ENCODE data around the gene SUN5.
"Not testable (repeated sequence)": the region's sequence is repeated elsewhere in the genome, so short reads cannot be mapped to it uniquely, and the experiment has no call there.

SUN5 gene

DNA sequence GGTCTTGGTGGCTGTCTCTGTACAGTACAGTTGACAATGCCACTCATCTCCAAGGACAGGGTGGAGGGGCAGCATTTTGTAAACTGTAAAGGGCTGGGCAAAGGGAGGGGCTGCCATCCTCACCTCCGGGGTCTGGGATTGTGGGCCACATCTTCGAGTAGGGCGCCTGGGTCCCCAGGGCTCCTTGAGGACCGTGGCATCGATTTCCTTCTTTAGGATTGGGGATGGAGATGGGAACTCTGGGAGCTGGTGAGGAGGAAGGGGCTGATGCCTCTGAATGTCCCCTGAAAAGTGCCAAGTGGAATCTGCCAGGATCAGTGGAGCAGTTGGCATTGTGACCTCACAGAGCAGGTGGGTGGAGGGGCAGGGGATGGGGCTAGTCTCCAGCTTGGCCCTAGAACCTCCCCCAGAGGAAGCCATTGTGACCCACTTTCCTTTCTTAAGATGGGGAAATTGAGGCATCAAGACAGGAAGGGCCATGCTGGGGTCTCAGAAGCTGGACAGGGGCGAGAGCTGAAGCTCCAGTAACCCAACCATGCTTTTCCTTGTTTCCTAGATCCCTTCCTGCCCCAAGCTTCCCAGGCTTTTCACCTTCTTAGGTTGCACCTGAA, at the start of gene SUN5:
Gene SUN5, minus strand, starts transcription at position 293 of the 611 bp plus-strand sequence. Its CDS starts 93 bp downstream, at position 200.
- no peak for DNase-seq (ENCODE audit: low read depth)

- no peak for DNase-seq (ENCODE audit: low read depth)
Measured at GRCh38 chr20:33053291-33054106, 49.3 kb upstream of the SUN5 start, which contains the start of gene BPIFB3. Gene BPIFB3 (plus strand): TSS chr20:33053903. CDS start chr20:33055436, 1,533 bp downstream.

- DNase-seq (ENCODE audit: low read depth): no peak
Measured at GRCh38 chr20:33051333-33051732, 47.1 kb upstream of the SUN5 start.

GRCh38 chr20:33046412-33046811, 42.2 kb upstream of the SUN5 start:
- DNase-seq (ENCODE audit: low read depth): no peak

DNA sequence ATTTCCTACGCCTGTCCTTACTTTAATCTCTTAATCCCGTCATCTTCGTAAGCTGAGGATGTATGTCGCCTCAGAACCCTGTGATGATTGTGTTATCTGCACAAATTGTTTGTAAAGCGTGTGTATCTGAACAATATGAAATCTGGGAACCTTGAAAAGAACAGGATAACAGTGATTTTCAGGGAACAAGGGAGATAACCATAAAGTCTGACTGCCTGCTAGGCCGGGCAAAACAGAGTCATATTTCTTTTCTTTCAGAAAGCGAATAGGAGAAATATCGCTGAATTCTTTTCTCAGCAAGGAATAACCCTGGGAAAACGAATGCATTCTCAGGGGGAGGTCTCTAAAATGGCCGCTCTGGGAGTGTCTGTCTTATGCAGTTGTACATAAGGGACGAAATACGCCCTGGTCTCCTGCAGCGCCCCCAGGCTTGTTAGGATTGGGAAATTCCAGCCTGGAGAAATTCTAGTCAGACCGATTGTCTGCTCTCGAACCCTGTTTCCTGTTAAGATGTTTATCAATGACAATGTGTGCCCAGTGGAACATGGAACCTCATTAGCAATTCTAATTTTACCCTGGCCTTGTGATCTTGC, 41.0 kb upstream of the SUN5 start:
- not testable (repeated sequence) for DNase-seq (ENCODE audit: low read depth)

DNA sequence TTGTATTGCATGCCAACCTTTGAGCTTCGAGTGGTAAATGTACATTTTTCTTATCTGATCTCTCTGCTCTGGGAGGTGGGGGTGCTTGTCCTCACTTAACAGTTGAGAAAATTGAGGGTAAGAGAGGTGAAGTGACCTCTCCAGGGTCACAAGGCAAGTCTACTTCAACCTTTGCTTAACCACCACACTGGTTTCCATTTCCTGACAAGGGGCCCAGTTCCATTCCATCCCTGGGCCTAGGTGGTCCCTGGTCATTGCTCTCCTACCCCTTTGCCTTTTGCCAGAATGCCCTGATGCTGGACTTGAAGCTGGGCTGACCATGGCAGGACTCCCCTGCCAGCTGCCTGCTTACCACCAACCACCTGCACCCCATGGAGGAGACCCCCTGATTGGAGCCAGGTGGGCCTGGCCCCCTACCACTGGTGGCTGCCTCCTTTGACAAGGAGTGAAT, 39.5 kb upstream of the SUN5 start:
- DNase-seq (ENCODE audit: low read depth): no peak

DNA sequence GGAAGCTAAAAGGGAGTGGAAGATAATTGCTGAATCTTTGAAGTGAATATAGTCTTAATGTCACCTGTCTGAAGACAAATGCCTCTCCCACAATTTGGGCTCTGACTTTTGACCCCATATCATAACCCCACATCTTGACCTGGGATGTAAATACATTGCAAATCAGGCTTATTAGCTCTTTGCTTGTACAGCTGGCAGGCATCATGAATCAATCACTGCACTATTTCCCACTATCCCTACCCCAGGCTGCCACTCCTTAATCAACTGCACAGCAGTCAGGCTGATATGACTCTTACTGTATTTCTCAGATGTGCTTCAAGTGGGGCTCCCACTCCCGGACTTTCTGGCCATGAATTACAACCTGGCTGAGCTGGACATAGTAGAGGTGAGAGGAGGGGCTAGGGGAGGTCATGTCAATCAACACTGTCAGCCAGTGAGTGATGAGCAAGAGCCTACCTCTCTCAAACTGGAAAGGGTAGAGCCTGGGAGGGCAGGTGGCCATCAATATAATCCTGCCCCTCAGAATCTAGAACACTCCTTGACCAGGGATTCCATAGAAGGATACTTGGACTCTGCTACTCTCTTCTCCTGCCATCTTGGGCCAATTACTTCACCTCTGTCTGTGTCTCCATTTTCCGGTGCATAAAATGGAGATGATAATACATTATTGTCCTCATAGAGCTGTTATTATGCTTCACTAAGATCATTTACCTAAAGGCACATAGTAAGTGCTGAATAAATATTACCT, 38.9 kb upstream of the SUN5 start:
- DNase-seq (ENCODE audit: low read depth): no peak

DNA sequence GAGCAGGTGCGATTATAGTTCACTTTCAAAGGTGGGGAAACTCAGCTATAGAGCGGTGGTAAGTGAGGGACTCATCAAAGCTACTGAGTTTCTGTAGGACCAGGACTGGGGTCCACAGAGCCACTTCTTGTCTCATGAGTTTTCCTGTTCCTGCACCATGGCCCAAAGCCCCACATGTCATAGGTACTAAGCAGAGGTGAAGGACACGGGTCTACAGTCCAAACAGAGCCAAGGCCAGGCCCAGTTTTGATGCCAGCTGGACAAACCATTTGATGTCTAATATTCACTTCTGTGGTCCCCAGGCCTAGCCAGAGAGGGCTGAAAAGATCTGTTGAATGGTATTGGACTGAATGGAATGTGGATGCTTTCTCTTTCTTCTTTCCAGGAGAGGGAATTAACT, 38.2 kb upstream of the SUN5 start:
- DNase-seq (ENCODE audit: low read depth): no peak

DNA sequence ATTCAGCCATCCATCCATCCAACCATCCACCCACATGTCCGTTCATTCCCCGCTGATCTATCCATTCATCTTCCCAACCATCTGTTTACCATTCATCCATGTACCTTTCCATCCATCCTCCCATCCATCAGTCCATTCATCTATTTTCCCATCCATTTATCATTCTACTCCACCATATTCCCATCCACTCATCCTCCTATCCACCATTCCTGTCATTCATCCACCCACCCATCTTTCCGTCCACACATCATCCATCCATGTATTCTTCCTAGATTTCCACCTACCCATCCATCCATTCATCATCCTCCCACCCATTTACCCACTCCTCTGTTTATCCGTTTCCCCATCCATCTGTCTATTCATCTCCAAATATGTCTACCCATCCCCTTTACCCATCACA, 34.0 kb upstream of the SUN5 start:
- DNase-seq (ENCODE audit: low read depth): no peak

DNA sequence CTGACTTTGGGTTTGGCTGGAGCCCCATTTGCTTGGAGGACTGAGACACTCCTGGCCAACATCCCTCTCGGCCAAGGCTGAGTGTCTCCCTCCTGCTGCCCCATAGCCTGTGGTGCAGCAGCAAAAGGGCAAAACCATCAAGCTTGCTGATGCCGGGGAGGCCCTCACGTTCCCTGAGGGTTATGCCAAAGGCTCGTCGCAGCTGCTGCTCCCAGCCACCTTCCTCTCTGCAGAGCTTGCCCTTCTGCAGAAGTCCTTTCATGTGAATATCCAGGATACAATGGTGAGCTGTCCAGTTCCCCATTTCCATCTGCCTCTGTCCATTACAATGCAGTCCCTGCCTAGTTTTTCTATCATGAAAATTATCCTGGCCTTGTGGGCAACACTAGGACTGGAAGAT, 33.2 kb upstream of the SUN5 start:
- DNase-seq (ENCODE audit: low read depth): no peak

DNA sequence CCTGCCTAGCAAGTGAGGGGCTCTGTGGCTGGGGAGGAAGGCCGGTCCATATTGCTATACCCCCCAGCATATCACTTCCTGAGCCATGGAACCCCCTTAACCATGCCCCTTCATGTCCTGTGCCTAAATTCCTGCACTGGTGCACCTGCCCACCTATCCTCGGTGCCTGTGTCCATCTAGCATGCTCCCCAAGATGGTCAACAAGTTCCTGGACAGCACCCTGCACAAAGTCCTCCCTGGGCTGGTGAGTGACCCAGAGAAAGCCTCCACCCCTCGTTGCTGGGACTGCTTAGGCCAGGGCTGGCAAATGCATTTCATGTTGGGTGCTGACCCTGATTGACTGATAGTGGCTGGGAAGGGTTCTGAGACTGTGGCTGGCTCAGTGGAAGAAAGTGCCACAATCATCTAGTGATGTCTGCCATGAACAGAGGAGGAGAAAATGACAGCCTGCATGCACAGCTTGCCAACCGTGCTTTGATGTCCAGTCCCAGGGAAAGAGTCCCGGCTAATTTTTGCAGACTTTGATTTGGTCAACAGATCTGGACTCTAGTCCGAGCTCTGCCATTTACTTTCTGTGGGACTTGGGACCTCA, 30.8 kb upstream of the SUN5 start:
- no peak for DNase-seq (ENCODE audit: low read depth)

DNA sequence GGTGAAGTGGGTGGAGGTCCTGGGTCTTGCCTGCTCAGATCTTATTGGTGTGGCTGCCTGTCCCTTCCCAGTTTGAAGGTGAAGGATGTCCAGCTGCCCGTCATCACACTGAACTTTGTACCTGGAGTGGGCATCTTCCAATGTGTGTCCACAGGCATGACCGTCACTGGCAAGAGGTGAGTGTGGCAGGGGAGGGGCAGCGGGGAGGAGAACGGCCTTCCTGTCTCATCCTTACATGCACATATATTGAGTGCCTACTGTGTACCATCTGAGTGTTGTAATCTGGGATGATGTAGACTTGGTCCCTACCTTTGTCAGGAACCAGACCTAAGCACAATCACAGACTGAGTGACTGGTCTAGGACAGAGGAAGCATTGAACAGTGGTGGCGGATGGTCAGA, 29.9 kb upstream of the SUN5 start:
- no peak for DNase-seq (ENCODE audit: low read depth)

DNA sequence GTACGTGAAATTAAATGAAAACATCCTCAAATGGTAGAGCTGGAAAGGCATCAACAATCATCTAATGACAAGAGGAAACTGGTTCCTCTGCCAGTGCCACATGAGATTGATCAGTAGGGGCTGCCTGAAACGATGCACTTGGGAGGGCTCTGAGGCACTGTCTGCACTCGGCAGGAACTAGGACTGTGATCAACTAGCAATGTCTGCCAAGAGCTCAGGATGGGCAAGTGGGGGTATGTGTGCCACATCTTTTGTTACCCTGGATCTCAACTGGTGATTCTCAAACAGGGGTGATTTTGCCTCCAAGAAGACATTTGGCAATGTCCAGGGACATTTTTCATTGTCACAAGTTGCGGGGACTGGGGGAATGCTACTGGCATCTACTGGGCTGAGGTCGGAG, 29.1 kb upstream of the SUN5 start:
- DNase-seq (ENCODE audit: low read depth): no peak

GRCh38 chr20:33032555-33032954, 28.3 kb upstream of the SUN5 start:
- DNase-seq (ENCODE audit: low read depth): no peak

DNA sequence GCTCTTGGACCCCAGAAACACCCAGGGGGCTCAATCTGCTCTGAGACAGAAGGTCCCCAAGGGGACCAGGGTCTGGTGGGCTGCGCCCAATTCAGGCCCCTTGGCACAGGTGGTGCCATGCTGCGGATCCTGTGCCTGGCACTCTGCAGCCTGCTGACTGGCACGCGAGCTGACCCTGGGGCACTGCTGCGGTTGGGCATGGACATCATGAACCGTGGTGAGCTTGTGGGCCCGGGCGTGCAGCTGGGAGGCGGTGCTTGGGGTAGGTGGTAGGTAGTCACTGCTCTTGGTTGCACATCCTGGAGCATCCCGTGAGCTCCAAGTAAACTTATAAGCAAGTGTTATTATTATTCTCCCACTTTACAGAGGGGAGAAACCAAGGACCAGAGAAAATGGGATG, 27.3 kb upstream of the SUN5 start, which contains the start of gene BPIFB6:
Gene BPIFB6, plus strand, starts transcription at position 118 of the 400 bp plus-strand sequence. Its CDS starts 0 bp downstream, at position 118.
- no peak for DNase-seq (ENCODE audit: low read depth)

GRCh38 chr20:33030569-33030968, 26.3 kb upstream of the SUN5 start:
- DNase-seq (ENCODE audit: low read depth): no peak

GRCh38 chr20:33030076-33030475, 25.8 kb upstream of the SUN5 start:
- DNase-seq (ENCODE audit: low read depth): no peak

- no peak for DNase-seq (ENCODE audit: low read depth)
Measured at GRCh38 chr20:33028875-33029274, 24.6 kb upstream of the SUN5 start.

- no peak for DNase-seq (ENCODE audit: low read depth)
Measured at GRCh38 chr20:33027769-33028751, 23.8 kb upstream of the SUN5 start.

All from activated T-helper 9 cell treated with anti-CD3 and anti-CD28 coated beads, Interleukin-2, amount 50 U/mL, for 16 hours (primary cell).